ENCODE data around the gene NUP205. TPM values are rescaled to one million over a fixed set of nuclear protein-coding genes. Genes with fewer than 3 reads are reported as not detected.

NUP205 gene
- polyA plus RNA-seq, 1 donor from 2014 or later, result 32.3 TPM

DNA sequence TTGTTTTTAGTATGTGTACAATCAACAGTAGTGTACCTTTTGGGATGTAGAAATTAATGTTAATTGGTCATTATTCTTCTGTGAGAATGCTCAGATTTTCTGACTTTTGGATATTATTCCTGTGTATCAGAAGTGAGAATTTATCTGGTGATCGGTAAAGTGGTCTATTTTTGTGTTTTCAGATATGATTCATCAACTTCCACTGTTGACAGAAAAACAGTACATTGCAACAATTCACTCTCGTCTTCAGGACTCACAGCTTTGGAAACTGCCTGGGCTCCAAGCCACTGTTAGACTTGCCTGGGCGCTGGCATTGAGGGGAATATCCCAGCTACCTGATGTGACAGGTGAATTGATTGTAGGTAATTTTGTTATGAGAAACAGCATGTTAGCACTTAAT, 20.9 kb downstream of the NUP205 start:
- no peak overlapping the region for H3K4me2 ChIP-seq (ENCODE audit: low read length)
- no peaks in the 10 kb centered on the region for H3K9me2 ChIP-seq (ENCODE audit: insufficient read depth, low read length)
- H3K9ac ChIP-seq (ENCODE audit: low read length), result no peak overlapping the region
- H3F3A ChIP-seq (ENCODE audit: insufficient read depth, low read length, poor library complexity, severe bottlenecking), result no peaks in the 10 kb centered on the region
- no peaks in the 10 kb centered on the region for H3K9me3 ChIP-seq (ENCODE audit: low read length)
- H3K27ac ChIP-seq (ENCODE audit: low read length), result no peak overlapping the region
- H3K27me3 ChIP-seq (ENCODE audit: insufficient read depth, low read depth, low read length), result no peaks in the 10 kb centered on the region
- no peak overlapping the region for H3K4me3 ChIP-seq (ENCODE audit: low read length)
- H3K36me3 ChIP-seq (ENCODE audit: insufficient read depth, low read length), result no peaks in the 10 kb centered on the region
- H2AFZ ChIP-seq (ENCODE audit: low read depth, low read length), result no peak overlapping the region
- no peaks in the 10 kb centered on the region for H3K79me2 ChIP-seq (replicated peaks; ENCODE audit: insufficient read depth, low read length)
- no peak for TF ChIP-seq EZH2 (IDR thresholded peaks at IDR 0.05; ENCODE audit: borderline replicate concordance, insufficient read depth, low read length, poor library complexity, severe bottlenecking)
- TF ChIP-seq CTCF (IDR thresholded peaks at IDR 0.05; ENCODE audit: poor library complexity, severe bottlenecking), result no peak
- TF ChIP-seq EP300 (conservative IDR thresholded peaks at IDR 0.05; ENCODE audit: poor library complexity, severe bottlenecking), result no peak
- no peak for TF ChIP-seq TAF1 (IDR thresholded peaks at IDR 0.05; ENCODE audit: low read depth)
- no peak for TF ChIP-seq MXI1 (conservative IDR thresholded peaks at IDR 0.05; ENCODE audit: poor library complexity, severe bottlenecking)
- no peak for TF ChIP-seq SMC3 (conservative IDR thresholded peaks at IDR 0.05; ENCODE audit: poor library complexity)
- no peak for TF ChIP-seq REST (IDR thresholded peaks at IDR 0.05; ENCODE audit: borderline replicate concordance)
- no peak for TF ChIP-seq POLR2AphosphoS5 (IDR thresholded peaks at IDR 0.05)
- TF ChIP-seq RAD21 (conservative IDR thresholded peaks at IDR 0.05), result no peak
- H4K20me1 ChIP-seq (ENCODE audit: insufficient read depth), result no peaks in the 10 kb centered on the region

GRCh38 chr7:135584362-135585353, 26.9 kb downstream of the NUP205 start:
- no peaks in the 10 kb centered on the region for H3K9me2 ChIP-seq (ENCODE audit: insufficient read depth, low read length)
- H3K36me3 ChIP-seq (ENCODE audit: insufficient read depth, low read length), result no peaks in the 10 kb centered on the region
- H4K20me1 ChIP-seq (ENCODE audit: insufficient read depth), result no peaks in the 10 kb centered on the region
- H3K4me3 ChIP-seq (ENCODE audit: low read length), result no peak overlapping the region
- no peak overlapping the region for H3K4me2 ChIP-seq (ENCODE audit: low read length)
- no peak overlapping the region for H3K9ac ChIP-seq (ENCODE audit: low read length)
- TF ChIP-seq TAF1 (IDR thresholded peaks at IDR 0.05; ENCODE audit: low read depth) (no peak), CTCF (IDR thresholded peaks at IDR 0.05; ENCODE audit: poor library complexity, severe bottlenecking) (no peak), POLR2AphosphoS5 (IDR thresholded peaks at IDR 0.05) (no peak), REST (IDR thresholded peaks at IDR 0.05; ENCODE audit: borderline replicate concordance) (no peak), EP300 (conservative IDR thresholded peaks at IDR 0.05; ENCODE audit: poor library complexity, severe bottlenecking) (no peak), EZH2 (IDR thresholded peaks at IDR 0.05; ENCODE audit: borderline replicate concordance, insufficient read depth, low read length, poor library complexity, severe bottlenecking) (no peak), SMC3 (conservative IDR thresholded peaks at IDR 0.05; ENCODE audit: poor library complexity) (no peak), MXI1 (conservative IDR thresholded peaks at IDR 0.05; ENCODE audit: poor library complexity, severe bottlenecking) (no peak), RAD21 (conservative IDR thresholded peaks at IDR 0.05) (no peak)
- no peaks in the 10 kb centered on the region for H3K27me3 ChIP-seq (ENCODE audit: insufficient read depth, low read depth, low read length)
- H3K9me3 ChIP-seq (ENCODE audit: low read length), result no peaks in the 10 kb centered on the region
- H3K79me2 ChIP-seq (replicated peaks; ENCODE audit: insufficient read depth, low read length), result no peaks in the 10 kb centered on the region
- no peak overlapping the region for H3K27ac ChIP-seq (ENCODE audit: low read length)
- no peak overlapping the region for H2AFZ ChIP-seq (ENCODE audit: low read depth, low read length)
- H3F3A ChIP-seq (ENCODE audit: insufficient read depth, low read length, poor library complexity, severe bottlenecking), result no peaks in the 10 kb centered on the region
